ENCODE data around the gene UMOD.

The UMOD gene

DNA sequence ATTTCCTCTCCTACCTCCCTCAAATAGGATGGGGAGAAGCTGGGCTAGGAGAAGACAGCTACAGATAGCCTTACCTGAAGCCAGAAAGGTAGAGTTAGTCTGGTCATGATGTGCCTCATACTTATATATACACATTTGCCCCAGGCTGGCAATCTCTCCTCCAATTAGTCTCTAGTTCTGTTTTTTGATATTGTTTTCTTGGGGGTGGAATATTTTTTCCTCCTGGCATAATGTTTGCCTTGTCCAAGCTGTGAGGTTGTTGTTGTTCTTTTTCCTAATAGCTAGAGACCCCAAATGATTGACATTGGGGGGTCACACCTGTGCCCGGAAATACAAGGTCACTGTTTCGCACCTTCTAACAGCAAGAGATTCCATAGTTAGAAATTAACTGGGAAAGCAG, at the start of gene UMOD:
Gene UMOD (minus strand): TSS at position 101 of the 400 bp plus-strand sequence. CDS start 1,978 bp downstream, outside the sequence.
- no peak for DNase-seq

DNA sequence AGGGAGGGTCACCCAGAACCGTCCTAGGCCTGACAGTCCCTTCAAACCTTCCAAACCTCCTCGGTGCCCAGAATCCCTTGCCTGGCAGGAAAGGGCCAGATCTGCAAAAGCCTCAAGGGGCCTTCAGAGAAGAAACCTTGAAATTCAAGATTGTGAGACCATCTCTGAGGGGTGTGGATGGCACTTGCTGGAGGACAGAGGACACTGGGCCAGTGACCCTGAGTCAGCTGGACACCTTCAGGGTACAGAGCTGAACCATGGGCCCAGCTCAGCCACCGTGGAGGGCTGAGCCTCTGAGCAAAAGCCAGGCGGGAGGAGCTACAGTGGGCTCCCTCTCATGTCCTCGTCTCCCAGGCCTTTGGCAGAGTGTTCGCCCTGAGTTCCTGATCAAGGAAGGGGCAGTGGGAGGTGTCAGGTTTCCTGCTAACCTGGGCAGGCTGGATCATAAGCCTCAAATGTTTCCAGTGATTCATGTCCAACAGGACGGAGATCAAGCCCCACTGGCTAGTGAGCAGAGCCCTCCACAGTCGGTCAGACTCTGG, 49.0 kb upstream of the UMOD start:
- no peak for DNase-seq

- no peak for DNase-seq
Observed at GRCh38 chr16:20401066-20401465, 48.6 kb upstream of the UMOD start.

GRCh38 chr16:20399185-20399584, 46.7 kb upstream of the UMOD start:
- no peak for DNase-seq

DNA sequence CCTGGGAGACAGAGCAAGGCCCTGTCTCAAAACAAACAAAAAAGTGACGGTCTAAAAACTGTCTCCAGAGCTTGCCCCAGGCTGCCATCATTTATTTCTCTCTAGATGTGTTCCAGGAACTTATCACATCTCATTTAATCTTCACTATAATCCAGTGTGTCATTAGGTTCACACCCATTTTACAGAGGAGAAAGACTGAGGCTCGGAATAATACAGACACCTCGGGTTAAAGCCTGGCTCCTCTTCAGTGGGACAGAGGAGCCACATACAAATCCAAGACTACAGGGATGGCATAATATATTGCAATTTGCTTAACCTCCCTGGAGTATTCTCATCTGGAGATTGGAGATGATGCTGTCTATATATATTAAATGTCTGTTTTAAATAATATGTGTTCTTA, 46.1 kb upstream of the UMOD start:
- no peak for DNase-seq

DNA sequence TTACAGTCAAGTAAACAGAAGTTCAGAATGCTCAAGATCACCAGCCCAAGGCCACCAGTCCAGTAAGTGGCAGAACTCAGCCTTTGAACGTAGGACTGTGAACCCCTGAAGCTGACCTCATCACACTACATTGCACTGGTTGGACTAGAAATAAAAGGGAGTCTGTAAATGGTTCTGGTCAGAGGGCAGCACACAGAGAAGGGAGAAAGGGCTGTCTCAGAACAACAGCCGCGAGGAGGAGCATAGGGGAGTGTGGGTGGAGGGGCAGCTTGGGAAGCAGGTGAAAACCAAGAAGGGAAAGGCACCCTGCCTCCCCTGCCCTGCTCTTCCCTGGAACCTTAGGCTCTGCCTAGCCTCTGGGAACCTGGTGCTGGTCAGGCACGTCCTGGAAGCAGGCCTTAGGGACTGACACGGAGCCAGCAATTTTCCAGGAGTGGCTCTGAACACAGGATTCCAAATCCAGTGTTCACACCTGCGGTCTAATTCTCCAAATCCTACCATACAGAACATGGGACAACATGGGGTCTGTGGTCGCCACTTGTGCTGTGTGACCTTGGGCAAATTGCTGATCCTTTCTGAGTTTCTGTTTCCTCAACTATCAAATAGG, 45.1 kb upstream of the UMOD start:
- no peak for DNase-seq

DNA sequence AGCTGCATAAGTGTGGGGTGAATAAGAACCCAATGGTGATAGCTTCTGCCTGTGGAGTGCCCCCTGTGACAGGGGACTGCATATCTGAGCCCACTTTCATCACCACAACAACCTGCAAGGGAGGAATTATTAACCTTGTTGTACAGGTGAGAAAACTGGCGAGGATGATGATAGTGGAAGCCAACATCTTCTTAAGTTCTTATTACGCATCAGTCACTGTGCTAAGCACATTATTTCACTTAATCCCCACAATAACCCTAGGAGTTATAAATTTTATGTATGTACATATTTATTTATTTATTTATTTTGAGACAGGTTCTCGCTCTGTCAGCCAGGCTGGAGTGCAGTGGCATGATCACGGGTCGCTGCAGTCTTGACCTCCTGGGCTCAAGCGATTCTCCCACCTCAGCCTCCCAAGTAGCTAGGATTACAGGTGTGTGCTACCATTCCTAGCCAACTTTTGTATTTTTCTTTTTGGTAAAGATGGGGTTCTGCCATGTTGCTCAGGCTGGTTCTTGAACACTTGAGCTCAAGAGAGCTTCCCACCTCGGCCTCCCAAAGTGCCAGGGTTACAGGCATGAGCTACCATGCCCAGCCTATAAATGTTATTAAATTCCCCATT, 44.4 kb upstream of the UMOD start:
- no peak for DNase-seq

- no peak for DNase-seq
Observed at GRCh38 chr16:20395946-20396345, 43.4 kb upstream of the UMOD start.

- DNase-seq, result no peak
Observed at GRCh38 chr16:20393801-20394577, 41.5 kb upstream of the UMOD start.

DNA sequence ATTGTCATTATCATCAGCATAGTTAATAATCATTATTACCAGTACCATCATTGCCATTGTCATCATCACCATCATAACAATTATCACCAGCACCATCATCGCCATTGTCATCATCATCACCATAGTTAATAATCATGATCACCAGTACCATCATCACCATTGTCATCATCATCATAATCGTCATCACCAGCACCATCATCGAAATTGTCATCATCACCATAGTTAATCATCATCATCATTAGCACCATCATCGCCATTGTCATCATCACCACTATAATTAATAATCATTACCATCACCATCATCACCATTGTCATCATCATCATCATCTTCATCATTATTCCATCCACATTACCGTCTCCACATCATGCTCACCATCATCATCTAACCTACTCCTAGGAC, 38.5 kb upstream of the UMOD start:
- no peak for DNase-seq

DNA sequence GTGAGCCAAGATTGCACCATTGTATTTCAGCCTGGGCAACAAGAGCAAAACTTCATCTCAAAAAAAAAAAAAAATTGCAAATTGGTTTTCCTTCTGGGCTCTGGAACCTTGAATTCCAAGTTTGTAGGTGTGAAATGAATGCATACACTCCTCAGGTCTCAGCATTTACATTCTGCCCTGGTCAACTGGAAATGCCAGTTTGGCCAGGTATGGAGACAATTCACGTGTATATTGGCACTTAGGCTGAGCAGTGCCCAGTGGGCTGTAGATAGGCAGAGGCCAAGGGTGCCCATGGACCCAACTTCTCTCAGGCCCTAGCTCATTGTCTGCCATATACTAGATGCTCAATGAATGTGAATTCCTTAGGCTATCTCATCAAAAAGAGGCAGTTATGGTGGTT, 36.3 kb upstream of the UMOD start:
- no peak for DNase-seq

DNA sequence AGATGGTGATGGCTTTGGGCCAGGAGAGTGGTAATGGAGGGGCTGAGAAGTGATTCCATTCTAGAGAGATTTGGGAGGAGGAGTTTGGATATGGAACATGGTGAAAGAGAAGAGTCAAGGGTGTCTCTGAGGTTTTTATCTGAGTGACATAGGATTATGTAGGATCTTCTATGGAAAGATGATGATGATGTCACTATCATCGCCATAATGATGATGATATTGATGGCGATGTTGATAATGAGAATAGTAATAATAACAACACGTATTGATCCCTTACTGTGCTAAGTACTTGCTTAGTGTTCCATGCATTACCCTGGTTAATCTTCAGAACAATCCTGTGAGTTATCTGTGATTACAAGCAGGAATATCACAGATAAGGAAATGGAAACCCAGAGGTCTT, 35.5 kb upstream of the UMOD start:
- no peak for DNase-seq

GRCh38 chr16:20385844-20386832, 33.6 kb upstream of the UMOD start:
- peak; percentile 36 for DNase-seq

DNA sequence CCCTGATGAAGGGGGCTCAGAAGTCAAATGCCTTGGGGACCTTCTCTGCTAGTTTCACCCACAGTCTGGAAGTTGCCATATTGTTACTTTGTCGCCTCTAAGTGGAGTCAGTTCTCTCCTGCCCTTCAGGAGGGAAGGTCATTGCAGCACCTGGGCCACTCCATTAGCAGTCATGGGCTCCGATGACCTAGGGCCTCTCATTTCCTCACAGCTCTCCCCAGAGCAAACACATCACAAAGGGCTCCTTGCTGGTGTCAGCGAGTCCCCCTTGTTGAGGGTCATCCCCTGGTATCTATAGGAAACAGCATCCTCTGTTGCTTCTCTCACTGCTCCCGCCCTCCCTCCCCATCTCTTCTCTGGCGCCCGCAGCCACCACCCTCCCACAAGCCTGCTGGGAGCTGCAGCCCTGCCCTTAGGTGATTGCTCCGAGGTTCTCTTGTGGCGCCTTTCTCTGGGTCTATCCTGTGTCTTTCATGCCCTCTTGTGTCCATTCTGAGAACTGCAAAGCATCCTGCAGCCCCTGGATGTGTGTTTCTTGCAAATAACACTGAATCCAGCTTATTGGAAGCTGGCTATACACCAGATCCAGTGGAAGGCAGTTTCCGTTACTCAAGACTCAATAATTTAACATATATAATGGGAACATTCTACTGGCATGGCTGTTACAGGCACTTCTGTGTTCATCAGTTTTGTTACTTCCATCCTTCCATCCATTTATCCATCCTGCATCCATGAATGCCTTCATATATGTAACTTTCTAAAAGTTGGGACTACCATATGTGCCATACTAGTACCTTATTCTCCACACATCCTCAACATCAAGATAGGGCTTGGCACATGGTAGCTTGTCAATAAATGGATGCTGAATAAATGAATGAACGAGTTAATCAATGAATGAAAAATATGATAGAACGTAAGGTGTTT, 30.9 kb upstream of the UMOD start:
- DNase-seq, result peak; percentile 52

GRCh38 chr16:20382202-20382948, 29.9 kb upstream of the UMOD start:
- DNase-seq, result no peak

DNA sequence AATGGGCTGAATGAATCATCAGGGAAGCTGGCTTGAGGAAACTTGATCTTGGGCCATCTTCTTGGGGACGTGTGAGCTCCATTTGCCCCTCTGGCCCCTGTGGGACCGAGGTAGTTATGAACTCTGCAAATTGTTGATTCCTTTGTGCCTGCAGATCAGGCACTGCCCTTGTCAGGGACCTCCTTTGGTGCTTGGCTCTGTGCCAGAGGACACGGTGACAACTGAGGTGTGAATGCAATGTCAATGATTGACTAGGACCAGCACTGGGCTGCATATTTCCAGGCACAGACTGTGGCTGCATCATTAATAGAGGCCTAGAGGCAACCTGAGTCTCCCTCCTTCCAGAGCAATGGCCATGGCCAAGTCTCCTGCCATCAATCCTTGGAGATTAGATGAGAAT, 28.3 kb upstream of the UMOD start:
- DNase-seq, result no peak

DNA sequence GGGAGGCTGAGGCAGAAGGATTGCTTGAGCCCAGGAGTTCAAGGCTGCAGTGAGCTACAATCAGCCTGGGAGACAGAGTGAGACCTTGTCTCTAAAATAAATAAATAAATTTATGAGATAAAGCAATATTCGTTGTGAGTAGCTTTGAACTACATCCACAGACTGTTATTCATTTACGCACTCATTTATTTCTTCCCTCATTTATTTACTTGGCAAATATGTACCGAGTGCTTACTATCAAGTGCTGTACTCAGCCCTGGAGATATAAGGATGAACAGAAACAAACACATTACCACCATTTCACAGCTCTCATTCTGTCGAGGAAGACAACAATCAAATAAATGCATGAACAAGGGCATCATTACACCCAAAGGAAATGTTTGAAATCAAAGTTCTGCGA, 24.7 kb upstream of the UMOD start:
- no peak for DNase-seq

GRCh38 chr16:20372701-20373100, 20.2 kb upstream of the UMOD start:
- DNase-seq, result no peak

GRCh38 chr16:20369452-20370054, 17.0 kb upstream of the UMOD start:
- no peak for DNase-seq

DNA sequence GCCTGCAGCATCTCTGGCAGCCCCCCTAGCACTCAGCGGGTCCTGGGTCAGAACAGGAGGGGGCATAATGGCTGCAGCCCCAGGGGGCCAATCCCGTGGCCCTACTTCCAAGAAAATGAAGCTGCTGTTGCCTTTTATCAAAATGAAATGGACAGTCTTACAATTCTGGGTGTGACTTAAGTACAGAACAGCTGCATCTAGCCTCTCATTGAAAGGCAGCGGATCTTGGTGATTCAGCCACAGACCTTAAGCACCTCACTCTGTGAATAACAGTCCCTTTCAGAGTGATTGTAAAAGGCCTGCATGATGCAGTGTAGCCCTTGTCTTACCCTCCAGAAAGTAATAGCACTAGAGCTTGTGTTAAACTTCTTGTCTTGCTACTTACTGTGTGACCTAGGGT, 11.5 kb upstream of the UMOD start:
- DNase-seq, result no peak

Data from EL (cell line).